Natural killer cell (primary cell): Measurements from ENCODE around the gene MTA3. TPM values are rescaled to one million over a fixed set of nuclear protein-coding genes. Genes with fewer than 3 reads are reported as not detected.
"Not testable (repeated sequence)": the region's sequence is repeated elsewhere in the genome, so short reads cannot be mapped to it uniquely, and the experiment has no call there.

Experiments
- ATAC-seq, 3 donors: fragments of 150-1000 bp in 2 of 3; fragments of 200-7000 bp in 1 of 3; cut with Tn5 transposase; 1 replicate in 1 of 3; 2 replicates in 2 of 3; pipeline ENCODE4 v1.10.0; 2021; ENCODE audit warnings: mild to moderate bottlenecking in 2 of 3, moderate library complexity in 2 of 3
- DNase-seq, 2 donors: peaks; one replicate each; pipeline versions ENCODE4 v3.0.0 to v3.0.0-alpha.2; 2013 to 2021; ENCODE audit warnings: mixed read lengths in 1 of 2
- H3K27ac ChIP-seq: one replicate; pipeline ENCODE4 v1.5.1; 2013; ENCODE audit warnings: mild to moderate bottlenecking, low read length
- H3K27me3 ChIP-seq: one replicate; pipeline ENCODE4 v1.6.1; 2013; ENCODE audit warnings: low read length; ENCODE audit not compliant: control insufficient read depth, insufficient read depth
- H3K36me3 ChIP-seq: one replicate; pipeline ENCODE4 v1.6.1; 2013; ENCODE audit warnings: low read length; ENCODE audit not compliant: control insufficient read depth, insufficient read depth
- H3K4me1 ChIP-seq: one replicate; pipeline ENCODE4 v1.6.1; 2013; ENCODE audit warnings: low read length; ENCODE audit not compliant: control insufficient read depth, insufficient read depth
- H3K4me3 ChIP-seq: one replicate; pipeline ENCODE4 v1.5.1; 2013; ENCODE audit warnings: low read length
- H3K9me3 ChIP-seq: one replicate; pipeline ENCODE4 v1.6.1; 2013; ENCODE audit warnings: low read length; ENCODE audit not compliant: control insufficient read depth, insufficient read depth
- H3K27ac Mint-ChIP-seq, 2 donors: one replicate each; pipeline ENCODE4 v1.8.0; 2022; ENCODE audit warnings: mild to moderate bottlenecking in 2 of 2, mixed read lengths in 2 of 2, moderate library complexity in 1 of 2
- H3K27me3 Mint-ChIP-seq, 2 donors: one replicate each; pipeline ENCODE4 v1.8.0; 2022; ENCODE audit warnings: low read depth in 2 of 2, mixed read lengths in 2 of 2
- H3K36me3 Mint-ChIP-seq: one replicate; pipeline ENCODE4 v1.8.0; 2022; ENCODE audit warnings: mixed read lengths
- H3K4me1 Mint-ChIP-seq, 2 donors: one replicate each; pipeline ENCODE4 v1.8.0; 2022; ENCODE audit warnings: mixed read lengths in 2 of 2
- H3K4me3 Mint-ChIP-seq: one replicate; pipeline ENCODE4 v1.8.0; 2022; ENCODE audit warnings: mild to moderate bottlenecking, moderate library complexity, mixed read lengths
- H3K9me3 Mint-ChIP-seq, 2 donors: one replicate each; pipeline ENCODE4 v1.8.0; 2022; ENCODE audit warnings: mixed read lengths in 2 of 2
- CTCF ChIP-seq: fragments of 200-600 bp; IDR thresholded peaks from one replicate; pipeline ENCODE4 v1.8.0; 2022; ENCODE audit warnings: antibody characterized with exemption
- WGBS: methylation state at CpG from one replicate; pipeline ENCODE4 v1.1.7; 2013; ENCODE audit warnings: missing lambda C conversion rate; ENCODE audit not compliant: insufficient coverage; 5-methylcytosine and 5-hydroxymethylcytosine counted together
- intact Hi-C: fragments of 100-400 bp; cut with micrococcal nuclease; formaldehyde crosslinking; loops from one replicate; pipeline ENCODE4 v1.14.2; 2022
- total RNA-seq, 4 donors: library from RNA; stranded (reverse); fragments of 120-200 nt in 1 of 4; gene quantifications; one replicate each; pipeline versions ENCODE4 v1.2.3 to v1.2.4, GENCODE V29; 2013 to 2022

MTA3 gene
- total RNA-seq, 3 donors from 2014 or later (not counting 1 experiment from before 2014, with no cell fraction given), result 19.4 to 25.0 (median 21.5) TPM

- no peak for DNase-seq
- no peak overlapping the region for H3K27ac Mint-ChIP-seq
- H3K27ac ChIP-seq, result no peak overlapping the region
- no peak overlapping the region for H3K4me3 ChIP-seq
- H3K36me3 ChIP-seq, result no peaks in the 10 kb centered on the region
- WGBS, result 95% methylated on average over 4 of the region's 5 CpGs
- no peaks in the 10 kb centered on the region for H3K9me3 ChIP-seq
- no peak overlapping the region for H3K4me3 Mint-ChIP-seq
- no peaks in the 10 kb centered on the region for H3K4me1 ChIP-seq
- ATAC-seq, result no peak
- no peaks in the 10 kb centered on the region for H3K36me3 Mint-ChIP-seq
- H3K27me3 ChIP-seq, result no peaks in the 10 kb centered on the region
- H3K27me3 Mint-ChIP-seq, result no peaks in the 10 kb centered on the region
- no peaks in the 10 kb centered on the region for H3K4me1 Mint-ChIP-seq
- H3K9me3 Mint-ChIP-seq, result no peaks in the 10 kb centered on the region
- intact Hi-C loops, result no loop called here
- TF ChIP-seq CTCF, result no peak
Observed at GRCh38 chr2:42618116-42618515, 49.7 kb downstream of the MTA3 start.

- 84% methylated on average over 2 of the region's 2 CpGs for WGBS
- Histone ChIP-seq H3K4me1 (no peaks in the 10 kb centered on the region), H3K9me3 (no peaks in the 10 kb centered on the region), H3K36me3 (no peaks in the 10 kb centered on the region), H3K27ac (no peak overlapping the region), H3K4me3 (no peak overlapping the region), H3K27me3 (no peaks in the 10 kb centered on the region)
- H3K4me3 Mint-ChIP-seq, result no peak overlapping the region
- no peaks in the 10 kb centered on the region for H3K27me3 Mint-ChIP-seq
- no peak overlapping the region for H3K27ac Mint-ChIP-seq
- intact Hi-C loops, result no loop called here
- ATAC-seq (no peak), DNase-seq (no peak)
- no peaks in the 10 kb centered on the region for H3K9me3 Mint-ChIP-seq
- no peaks in the 10 kb centered on the region for H3K4me1 Mint-ChIP-seq
- TF ChIP-seq CTCF, result no peak
- H3K36me3 Mint-ChIP-seq, result no peaks in the 10 kb centered on the region
Observed at GRCh38 chr2:42618972-42619371, 50.5 kb downstream of the MTA3 start.

- H3K36me3 Mint-ChIP-seq, ATAC-seq, H3K27ac ChIP-seq, H3K9me3 Mint-ChIP-seq, H3K9me3 ChIP-seq, H3K27ac Mint-ChIP-seq, H3K4me1 ChIP-seq, H3K4me3 Mint-ChIP-seq, H3K27me3 ChIP-seq, DNase-seq, H3K4me3 ChIP-seq, H3K27me3 Mint-ChIP-seq, H3K4me1 Mint-ChIP-seq, intact Hi-C loops, H3K36me3 ChIP-seq: not testable (repeated sequence)
- WGBS, result 95% methylated on average over 16 of the region's 26 CpGs
Observed at GRCh38 chr2:42621626-42622025, 53.2 kb downstream of the MTA3 start.

- DNase-seq, result no peak
- Mint-ChIP-seq H3K4me3 (no peak overlapping the region), H3K9me3 (no peaks in the 10 kb centered on the region), H3K4me1 (no peaks in the 10 kb centered on the region), H3K36me3 (no peaks in the 10 kb centered on the region), H3K27ac (no peak overlapping the region), H3K27me3 (no peaks in the 10 kb centered on the region)
- H3K36me3 ChIP-seq, result no peaks in the 10 kb centered on the region
- H3K4me3 ChIP-seq, result no peak overlapping the region
- no peak for TF ChIP-seq CTCF
- 79% methylated on average over 5 of the region's 5 CpGs for WGBS
- ATAC-seq, result no peak
- no peaks in the 10 kb centered on the region for H3K4me1 ChIP-seq
- intact Hi-C loops, result no loop called here
- no peaks in the 10 kb centered on the region for H3K9me3 ChIP-seq
- H3K27me3 ChIP-seq, result no peaks in the 10 kb centered on the region
- no peak overlapping the region for H3K27ac ChIP-seq
Observed at GRCh38 chr2:42622943-42623676, 54.7 kb downstream of the MTA3 start.
